ENCODE results near the gene ACO2.

The ACO2 gene

GRCh38 chr22:41573677-41574076 is 104.8 kb downstream of the ACO2 start:
- no peak for DNase-seq

- DNase-seq, result no peak
These were observed 106.0 kb downstream of the ACO2 start for GRCh38 chr22:41574847-41575381.

- no peak for DNase-seq
These were observed 106.6 kb downstream of the ACO2 start for GRCh38 chr22:41575533-41575932.

- DNase-seq, result no peak
These were observed 108.0 kb downstream of the ACO2 start for GRCh38 chr22:41576877-41577276.

GRCh38 chr22:41578114-41578513 is 109.2 kb downstream of the ACO2 start:
- no peak for DNase-seq
